ENCODE measurements around the gene TXNL4B.
"Not testable (repeated sequence)": the region's sequence is repeated elsewhere in the genome, so short reads cannot be mapped to it uniquely, and the experiment has no call there.

TXNL4B gene

DNA sequence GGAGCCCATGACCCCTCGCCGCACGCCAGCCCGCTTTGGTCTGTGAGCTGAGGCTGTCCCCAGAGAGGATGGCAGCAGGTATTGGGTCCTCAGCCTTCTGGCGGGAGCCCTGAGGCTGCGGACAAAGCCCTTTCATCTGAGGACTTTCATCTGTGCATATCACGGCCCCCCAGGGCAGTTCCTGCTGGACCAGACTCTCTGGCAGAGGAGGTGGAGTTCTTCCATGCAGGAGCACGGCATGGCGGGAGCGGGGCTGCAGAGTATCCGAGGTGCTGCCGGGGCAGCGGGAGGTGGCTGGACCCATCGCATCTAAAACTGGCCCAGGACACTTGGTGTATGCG is 19.0 kb upstream of the TXNL4B start:
- DNase-seq (ENCODE audit: low read depth in 2 of 2), result no peak

DNA sequence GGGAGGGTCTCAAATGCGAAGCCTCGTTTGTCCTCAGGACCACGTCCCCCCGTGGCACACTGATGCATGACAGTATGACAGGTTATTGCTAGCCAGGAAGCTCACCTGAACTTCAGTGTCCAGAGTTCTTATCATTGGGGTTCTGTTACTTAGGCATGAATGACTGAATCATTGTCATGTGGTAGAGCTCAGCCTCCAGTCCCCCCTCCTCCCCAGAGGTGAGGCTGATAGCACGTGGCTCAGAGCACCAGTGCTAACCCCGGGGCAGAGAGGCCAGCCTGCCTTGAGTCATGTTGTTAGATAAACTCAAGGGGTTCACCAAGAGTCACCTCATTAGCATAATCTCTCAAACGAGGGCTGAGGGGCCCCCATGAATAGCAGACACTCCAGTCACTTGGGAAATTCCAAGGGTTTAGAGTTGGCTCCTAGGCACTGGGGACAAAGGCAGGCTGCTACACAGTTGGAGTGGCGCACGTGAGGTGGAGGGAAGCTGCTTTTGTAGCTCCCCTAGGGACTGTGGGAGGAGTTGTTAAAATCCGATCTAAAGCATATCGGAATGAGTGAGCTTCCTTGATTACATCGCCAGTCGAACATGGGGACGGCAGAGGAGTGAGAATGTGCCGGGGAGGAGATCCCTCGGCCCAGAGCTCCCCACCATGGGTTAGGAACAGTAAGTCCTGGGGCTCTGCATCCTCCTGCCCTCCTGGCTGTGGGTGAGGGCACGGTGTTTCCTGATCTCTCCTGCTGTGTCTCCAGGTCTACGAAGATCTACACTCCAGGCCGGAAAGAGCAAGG is 18.4 kb upstream of the TXNL4B start:
- no peak for DNase-seq (ENCODE audit: low read depth in 2 of 2)

DNA sequence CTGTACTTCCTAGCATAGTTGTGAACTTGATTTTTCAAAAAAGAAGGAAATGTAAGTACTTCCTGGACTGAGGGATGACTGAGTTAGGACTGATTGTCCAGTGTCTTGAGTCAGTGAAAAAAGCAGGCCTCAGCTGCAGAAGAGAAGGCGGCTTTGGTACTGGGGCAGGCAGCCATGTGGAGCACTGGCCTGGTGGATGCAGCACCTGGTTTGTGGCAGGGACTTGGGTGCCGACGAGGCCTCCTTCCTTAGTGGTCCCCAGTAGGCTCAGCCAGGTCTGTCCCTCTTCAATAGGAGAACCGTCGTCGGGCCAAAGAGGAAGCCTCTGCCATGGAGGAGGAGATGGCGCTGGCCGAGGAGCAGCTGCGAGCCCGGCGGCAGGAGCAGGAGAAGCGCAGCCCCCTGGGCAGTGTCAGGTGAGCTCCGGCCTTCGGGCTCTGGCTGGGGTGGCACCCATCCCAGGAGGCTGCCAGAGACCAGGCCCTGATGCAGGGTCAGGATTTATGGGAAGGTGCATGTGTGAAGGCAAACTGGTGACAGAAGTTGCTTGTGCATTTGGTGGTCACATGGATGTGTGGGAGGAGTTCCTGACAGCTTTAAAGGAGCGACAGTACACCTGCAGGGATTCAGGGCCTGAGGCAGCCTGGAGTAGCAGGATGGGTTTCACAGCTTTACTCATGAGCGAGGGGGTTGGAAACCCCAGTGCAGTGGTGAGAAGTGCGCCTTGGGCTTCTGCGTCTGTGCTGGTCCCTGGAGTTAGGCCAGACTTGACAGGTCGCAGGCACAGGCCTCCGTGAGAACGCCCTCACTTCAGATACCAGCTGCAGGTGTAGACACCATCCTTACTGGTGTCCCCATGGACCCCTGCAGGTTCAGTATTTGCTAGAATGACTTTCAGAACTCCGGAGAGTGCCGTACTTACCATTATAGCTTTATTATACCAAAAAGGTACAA is 17.5 kb upstream of the TXNL4B start:
- DNase-seq (ENCODE audit: low read depth in 2 of 2), result no peak

DNA sequence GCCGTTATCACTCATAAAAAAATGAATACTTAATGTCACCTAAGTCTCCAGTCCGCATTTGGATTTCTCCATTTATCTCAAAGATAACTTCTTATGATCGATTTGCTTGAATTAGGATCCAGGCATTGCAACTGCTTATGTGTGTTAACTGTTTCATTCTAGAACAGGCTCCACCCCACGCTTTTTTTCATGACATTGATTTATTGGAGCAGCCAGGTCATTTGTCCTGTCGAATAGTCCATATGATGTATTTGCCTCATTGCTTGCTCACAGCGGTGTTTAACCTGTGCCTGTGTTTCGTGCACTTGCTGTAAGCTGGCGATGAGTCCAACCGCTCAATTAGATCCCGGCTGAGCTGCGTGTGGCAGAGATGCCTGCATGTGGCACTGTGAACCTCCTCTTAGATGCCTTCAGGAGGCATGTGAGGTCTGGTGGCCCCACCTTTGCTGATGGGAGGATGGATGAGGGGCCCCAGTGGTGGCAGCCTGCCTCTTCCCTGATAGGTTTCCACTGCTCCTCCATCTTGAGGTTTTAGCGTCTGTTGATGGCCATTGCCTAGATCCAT is 16.6 kb upstream of the TXNL4B start:
- DNase-seq (ENCODE audit: low read depth in 2 of 2), result no peak

DNA sequence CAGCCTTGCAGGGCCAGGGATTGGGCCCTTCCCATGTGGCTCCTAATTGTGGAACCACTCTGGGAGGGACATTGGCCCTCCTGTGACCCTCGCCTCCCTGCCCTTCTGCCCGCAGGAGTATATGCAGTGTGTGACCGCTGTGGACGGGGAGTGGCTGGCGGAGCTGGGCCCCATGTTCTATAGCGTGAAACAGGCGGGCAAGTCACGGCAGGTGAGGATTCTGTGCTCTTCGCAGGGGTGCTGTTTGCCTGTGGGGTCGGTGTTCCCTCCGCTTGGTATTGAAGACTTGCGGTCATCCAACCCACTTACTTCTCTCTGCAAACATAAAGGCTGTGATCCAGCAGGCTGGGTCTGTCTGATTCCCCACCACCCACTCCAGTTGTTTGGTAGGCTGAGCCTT is 15.9 kb upstream of the TXNL4B start:
- no peak for DNase-seq (ENCODE audit: low read depth in 2 of 2)

DNA sequence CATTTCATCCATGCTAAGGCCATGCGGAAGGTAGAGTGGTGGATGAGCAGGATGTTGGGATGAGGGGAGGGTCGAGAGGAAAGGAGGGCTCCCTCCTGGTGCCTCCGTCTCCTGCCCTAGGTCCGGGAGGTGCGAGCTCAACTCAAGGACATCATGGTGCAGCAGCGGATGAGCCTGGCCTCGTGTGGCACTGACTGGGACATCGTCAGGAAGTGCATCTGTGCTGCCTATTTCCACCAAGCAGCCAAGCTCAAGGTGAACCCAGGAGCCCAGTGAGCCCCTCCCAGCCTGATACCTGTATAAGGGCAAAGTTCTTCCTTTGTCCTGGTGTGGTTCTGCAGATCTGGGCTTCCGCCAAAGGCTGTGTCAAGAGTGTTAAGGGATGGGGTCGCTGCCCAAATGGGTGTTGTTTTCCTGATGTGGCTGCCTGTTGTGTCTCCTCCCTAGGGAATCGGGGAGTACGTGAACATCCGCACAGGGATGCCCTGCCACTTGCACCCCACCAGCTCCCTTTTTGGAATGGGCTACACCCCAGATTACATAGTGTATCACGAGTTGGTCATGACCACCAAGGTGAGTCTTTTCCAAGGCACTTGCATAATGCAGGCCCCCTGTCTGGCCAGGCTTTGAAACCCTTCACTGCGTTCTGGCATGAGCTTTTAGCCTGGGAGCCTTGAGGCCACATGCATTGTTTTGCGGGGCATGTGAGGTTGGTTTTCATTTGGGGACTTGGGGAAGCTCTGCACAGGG is 15.1 kb upstream of the TXNL4B start:
- no peak for DNase-seq (ENCODE audit: low read depth in 2 of 2)

DNA sequence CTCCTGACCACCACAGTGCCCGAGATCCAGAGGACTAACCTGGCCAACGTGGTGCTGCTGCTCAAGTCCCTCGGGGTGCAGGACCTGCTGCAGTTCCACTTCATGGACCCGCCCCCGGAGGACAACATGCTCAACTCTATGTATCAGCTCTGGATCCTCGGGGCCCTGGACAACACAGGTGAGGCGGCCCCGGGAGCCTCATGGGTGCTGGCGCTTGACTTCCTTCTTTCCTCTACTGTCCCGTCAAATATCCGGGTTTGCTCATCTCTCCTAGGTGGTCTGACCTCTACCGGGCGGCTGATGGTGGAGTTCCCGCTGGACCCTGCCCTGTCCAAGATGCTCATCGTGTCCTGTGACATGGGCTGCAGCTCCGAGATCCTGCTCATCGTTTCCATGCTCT is 14.0 kb upstream of the TXNL4B start:
- DNase-seq (ENCODE audit: low read depth in 2 of 2), result no peak

DNA sequence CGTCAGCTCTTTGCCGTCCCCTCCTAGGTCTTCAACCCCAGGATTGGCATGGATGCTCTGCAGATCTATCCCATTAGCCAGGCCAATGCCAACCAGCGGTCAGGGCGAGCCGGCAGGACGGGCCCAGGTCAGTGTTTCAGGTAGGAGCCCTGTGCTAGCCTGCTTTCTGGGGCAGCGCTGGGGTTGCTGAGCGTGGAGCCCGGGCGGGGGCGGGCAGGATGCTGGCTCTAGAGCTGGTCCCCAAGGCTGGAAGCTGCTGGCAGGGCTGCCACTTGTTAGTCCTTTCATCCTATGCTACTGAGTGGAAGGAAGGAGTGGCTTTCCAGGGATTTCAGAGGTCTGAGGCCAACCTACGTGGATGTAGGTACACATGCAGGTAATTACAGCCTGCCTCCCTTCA is 12.6 kb upstream of the TXNL4B start:
- no peak for DNase-seq (ENCODE audit: low read depth in 2 of 2)

DNA sequence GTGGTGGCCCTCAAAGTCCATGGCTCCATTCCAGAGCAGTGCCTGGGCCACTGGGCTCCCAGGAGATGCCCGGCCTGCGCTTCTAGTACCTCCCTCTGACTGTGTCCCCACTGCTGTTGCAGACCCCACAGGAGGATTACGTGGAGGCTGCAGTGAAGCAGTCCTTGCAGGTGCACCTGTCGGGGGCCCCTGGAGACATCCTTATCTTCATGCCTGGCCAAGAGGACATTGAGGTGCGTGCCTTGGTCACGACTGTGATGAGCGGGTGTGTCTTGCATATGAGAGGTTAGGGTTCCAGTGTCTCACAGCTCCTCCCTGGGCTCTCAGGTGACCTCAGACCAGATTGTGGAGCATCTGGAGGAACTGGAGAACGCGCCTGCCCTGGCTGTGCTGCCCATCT is 11.5 kb upstream of the TXNL4B start:
- no peak for DNase-seq (ENCODE audit: low read depth in 2 of 2)

DNA sequence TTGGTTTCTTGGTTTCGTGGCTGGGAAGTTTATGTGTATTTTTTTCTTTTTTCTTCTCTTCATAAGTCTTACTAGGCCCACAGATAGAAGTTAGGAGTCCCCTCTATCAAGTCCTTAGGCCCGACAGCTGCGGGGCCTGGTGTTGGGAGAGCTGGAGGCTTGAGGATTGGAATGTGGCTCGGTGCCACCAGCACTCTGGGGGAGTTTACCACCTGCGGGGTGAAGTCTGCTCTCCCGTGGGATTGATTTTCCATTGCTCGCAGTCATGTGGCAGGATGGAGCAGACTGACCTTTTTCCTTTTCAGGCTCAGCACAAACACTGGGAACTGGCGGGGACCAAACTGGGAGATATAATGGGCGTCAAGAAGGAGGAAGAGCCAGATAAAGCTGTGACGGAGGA is 7.8 kb upstream of the TXNL4B start:
- DNase-seq (ENCODE audit: low read depth in 2 of 2), result no peak

DNA sequence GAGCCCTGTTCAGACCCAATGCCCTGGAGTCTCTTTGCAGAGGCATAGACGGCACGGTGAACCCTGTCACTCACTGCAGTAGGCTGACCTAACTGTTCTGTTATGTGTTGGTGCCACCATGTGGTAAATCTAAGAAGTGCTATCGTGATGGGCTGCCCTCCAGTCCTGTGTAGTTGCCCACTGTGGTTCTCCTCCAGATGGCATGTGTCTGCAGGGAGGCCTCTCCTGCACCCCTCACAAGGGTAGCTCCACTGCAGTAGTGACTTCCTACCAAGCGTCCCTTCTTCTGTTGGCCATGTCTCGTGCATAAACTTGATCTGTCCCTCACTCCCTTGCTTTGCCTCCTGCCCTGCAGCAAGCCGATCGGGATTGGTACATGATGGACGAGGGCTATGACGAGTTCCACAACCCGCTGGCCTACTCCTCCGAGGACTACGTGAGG is 6.0 kb upstream of the TXNL4B start:
- DNase-seq (ENCODE audit: low read depth in 2 of 2), result no peak

DNA sequence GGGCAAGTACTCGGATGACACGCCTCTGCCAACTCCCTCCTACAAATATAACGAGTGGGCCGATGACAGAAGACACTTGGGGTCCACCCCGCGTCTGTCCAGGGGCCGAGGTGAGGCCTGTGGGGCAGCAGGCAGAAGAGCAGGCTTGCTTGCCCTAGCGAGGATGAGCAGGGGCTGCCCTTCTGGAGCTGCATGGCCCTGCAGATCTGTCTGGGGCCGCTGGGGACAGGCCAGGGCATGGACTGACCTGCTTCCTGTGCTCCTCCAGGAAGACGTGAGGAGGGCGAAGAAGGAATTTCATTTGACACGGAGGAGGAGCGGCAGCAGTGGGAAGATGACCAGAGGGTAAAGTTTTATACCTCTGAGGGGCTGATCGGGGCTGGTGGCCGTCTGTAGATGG is 5.5 kb upstream of the TXNL4B start:
- DNase-seq (ENCODE audit: low read depth in 2 of 2), result no peak

DNA sequence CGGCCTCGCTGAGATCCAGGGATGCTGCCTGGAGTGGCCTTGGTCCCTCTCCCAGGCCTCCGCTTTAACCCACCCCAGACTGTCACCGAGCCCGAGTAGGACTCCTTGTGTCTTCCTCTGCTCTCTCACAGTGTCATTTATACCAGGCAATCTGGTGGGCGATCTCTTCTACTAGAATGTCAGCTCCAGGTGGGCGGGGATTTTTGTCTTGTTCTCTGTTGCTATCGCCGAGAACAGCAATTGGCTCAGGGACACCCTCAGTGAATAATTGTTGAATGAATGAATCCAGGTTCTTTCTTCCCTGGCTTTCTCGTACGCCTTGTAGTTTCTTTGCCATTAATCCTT is 818 bp upstream of the TXNL4B start:
- DNase-seq (ENCODE audit: low read depth in 2 of 2), result no peak

DNA sequence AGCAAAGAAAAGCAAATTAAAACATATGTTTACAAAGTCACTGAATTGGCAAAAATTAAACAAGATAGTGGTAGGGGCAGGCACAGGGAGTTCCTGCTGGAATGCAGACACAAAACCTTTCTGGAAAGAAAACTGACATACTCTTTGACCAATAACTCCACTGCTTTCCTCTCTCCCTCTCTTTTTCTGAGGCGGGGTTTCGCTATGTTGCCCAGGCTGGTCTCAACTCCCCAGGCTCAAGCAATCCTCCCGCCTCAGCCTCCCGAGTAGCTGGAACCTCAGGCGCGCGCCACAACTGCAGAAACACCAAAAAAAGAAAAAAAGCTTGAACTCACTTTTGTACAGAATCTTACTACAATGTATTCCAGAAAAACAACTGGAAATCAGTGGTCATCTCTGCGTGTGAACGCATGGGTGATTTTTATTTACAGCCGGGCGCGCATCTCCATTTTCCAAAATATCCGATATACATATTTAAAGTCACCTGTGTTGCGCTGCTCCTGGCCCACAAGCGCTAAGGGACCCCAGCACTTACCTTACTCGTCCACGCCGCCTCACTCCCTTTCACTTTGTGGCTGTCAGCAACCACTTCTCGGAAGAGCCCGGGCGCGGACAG is 480 bp downstream of the TXNL4B start:
- DNase-seq (ENCODE audit: low read depth in 2 of 2), result no peak

DNA sequence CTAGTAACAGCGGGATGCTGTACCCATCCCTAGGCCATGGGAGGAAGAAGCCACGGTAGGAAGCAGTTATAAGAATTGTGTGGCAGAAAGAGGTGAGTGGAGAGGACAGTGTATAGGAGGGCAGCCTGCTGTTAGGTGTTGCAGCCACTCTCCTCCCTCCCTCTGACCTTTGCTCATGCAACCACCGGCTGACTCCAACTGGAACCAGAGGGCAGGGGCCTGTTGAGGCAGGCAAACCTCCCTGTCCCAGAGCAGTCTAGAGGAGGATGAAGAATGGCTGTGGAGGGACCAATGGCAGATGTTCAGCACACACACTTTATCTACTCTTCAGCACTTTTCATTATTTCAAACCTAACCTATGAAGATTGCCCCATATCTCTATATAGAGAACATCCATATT is 2.2 kb downstream of the TXNL4B start:
- DNase-seq (ENCODE audit: low read depth in 2 of 2), result no peak

DNA sequence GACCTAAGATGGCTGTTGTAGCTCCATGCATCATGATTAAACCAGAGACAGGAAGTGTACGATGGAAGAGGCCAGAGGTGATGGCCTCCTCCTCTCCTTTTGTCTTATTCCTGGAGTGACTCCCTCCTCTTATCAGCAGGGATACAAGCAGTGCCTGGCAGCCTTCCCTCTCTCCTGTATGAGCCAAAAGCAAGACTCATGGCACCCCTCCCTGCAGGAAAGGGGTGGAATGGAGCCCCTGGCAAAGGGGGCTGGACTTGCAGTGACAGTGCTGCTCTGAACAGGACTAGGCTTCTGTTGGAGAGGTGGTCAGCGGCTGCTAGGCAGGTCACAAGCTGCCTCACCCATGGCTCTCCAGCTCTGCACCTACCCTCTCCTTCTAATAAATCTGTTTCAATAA is 8.4 kb downstream of the TXNL4B start:
- DNase-seq (ENCODE audit: low read depth in 2 of 2), result no peak

DNA sequence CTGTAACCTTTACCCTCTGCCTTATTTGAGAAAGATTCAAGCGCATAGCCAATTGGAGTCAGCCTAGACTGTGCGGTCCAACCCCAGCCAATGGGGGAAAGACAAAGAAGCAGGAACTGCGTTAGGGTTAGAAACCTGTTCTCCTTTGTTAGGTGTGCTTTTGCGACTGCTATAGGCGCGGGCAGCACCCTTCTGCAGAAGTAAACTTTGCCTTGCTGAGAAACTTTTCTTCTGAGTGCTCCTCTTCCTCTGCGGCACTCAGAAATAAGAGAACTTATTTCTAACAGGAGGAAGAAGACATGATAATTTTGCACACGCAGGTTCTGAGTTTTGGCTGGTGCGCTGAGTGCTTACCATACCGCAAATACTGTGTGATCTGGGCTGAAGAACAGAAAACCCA is 9.0 kb downstream of the TXNL4B start:
- no peak for DNase-seq (ENCODE audit: low read depth in 2 of 2)

DNA sequence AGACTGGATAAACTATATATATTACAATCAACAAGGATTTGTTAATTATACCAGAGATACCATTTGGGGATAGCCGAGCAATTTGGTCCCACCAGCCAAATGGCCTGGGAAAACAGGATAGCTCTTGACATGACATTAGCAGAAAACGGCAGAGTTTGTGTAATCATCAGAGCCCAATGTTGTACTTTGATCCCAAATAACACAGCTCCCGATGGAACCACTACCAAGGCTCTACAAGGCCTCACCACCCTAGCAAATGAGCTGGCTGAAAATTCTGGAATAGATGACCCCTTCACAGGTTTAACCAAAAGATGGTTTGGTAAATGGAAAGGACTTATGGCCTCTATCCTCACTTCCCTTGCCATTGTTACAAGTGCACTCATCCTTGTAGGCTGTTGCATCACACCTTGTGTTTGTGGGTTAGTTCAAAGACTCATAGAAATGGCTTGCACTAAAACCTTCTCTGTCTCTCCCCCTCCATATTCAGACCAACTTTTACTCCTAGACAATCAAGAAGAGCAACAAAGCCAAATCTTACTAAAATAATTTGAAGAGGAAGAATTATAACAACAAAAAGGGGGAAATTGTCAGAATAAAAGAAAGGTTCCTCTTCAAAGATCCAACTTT is 9.5 kb downstream of the TXNL4B start:
- DNase-seq (ENCODE audit: low read depth in 2 of 2), result no peak

DNA sequence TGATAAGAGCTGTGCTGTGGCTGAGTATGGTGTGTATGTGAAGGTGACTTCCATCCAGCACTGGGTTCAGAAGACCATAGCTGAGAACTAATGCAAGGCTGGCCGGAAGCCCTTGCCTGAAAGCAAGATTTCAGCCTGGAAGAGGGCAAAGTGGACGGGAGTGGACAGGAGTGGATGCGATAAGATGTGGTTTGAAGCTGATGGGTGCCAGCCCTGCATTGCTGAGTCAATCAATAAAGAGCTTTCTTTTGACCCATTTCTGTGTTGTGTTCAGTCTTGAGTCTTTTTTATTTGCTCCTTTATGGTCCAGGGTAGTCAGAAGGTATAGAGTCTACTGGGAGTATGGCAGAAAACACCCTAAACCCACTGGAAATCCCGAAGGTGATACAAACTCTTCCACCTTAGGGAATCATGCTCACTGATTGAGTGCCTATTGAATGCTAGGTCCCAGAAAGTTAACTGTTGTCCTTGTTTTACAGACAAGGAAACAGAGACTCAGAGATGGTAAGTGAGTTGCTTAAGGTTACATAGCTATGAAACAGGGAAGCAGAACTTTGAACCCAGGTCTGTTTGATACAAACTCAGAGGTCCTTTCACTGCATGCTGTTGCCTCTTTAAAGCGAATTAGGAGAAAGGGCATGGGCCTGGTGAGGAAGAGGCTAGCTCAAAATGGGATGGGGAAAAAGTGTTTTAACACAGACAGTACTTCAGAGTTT is 16.3 kb downstream of the TXNL4B start:
- not testable (repeated sequence) for DNase-seq (ENCODE audit: low read depth in 2 of 2)

DNA sequence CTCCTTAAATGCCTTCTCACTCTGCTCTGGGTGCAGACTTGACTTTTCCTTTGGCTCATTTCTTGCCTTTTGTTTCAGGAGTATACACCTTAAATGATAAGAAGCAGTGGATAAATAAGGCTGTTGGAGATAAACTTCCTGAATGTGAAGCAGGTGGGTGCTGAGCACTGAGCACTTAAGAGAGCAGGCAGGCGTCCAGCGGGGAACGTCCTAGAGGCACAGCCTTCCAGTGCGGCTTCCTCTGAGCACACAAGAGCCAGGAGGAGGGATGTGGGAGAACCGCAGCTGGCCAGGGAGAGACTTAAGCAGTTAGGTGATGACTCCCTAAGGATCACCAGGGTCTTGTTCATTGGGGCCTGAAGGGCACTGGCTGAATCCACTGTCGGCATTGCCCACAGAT is 18.4 kb downstream of the TXNL4B start:
- DNase-seq (ENCODE audit: low read depth in 2 of 2), result not testable (repeated sequence)

Data from stimulated activated CD8-positive, alpha-beta memory T cell treated with anti-CD3 and anti-CD28 coated beads, Interleukin-7, amount 100 ng/mL, for 1 hour (primary cell).